Keratinocyte (primary cell): ENCODE data around the gene LIPJ. TPM values are rescaled to one million over a fixed set of nuclear protein-coding genes. Genes with fewer than 3 reads are reported as not detected.

ENCODE experiments used
- DNase-seq: peaks from one replicate; pipeline ENCODE4 v3.0.0-alpha.2; 2011; ENCODE audit warnings: low read depth, missing footprints, low spot score
- FAIRE-seq: peaks from 2 replicates; lab custom pipeline; 2011; peaks lifted over from hg19 to GRCh38; lab: Jason Lieb, UNC
- H2AFZ ChIP-seq: 2 replicates; pipeline ENCODE4 v1.6.0; 2012; ENCODE audit warnings: low read length, control low read depth, inconsistent platforms; ENCODE audit not compliant: control insufficient read depth
- H3K27ac ChIP-seq: 2 replicates; pipeline ENCODE4 v1.5.1; 2011; ENCODE audit warnings: low read length; ENCODE audit not compliant: control insufficient read depth, insufficient read depth
- H3K27me3 ChIP-seq: 3 replicates; pipeline ENCODE4 v1.6.0; 2011; ENCODE audit warnings: low read length; ENCODE audit not compliant: control insufficient read depth, insufficient read depth; ENCODE audit errors: extremely low read depth
- H3K36me3 ChIP-seq, 2 experiments: 2 replicates in 1 of 2; 3 replicates in 1 of 2; pipeline ENCODE4 v1.5.1; 2011; ENCODE audit warnings: low read length in 2 of 2, mild to moderate bottlenecking in 1 of 2; ENCODE audit not compliant: control insufficient read depth in 2 of 2, insufficient read depth in 2 of 2; ENCODE audit errors: extremely low read depth in 1 of 2
- H3K4me1 ChIP-seq: 3 replicates; pipeline ENCODE4 v1.5.1; 2011; ENCODE audit warnings: low read length; ENCODE audit not compliant: control insufficient read depth, insufficient read depth; ENCODE audit errors: extremely low read depth
- H3K4me2 ChIP-seq: 3 replicates; pipeline ENCODE4 v1.6.0; 2011; ENCODE audit warnings: low read depth, low read length; ENCODE audit not compliant: control insufficient read depth, insufficient read depth; ENCODE audit errors: extremely low read depth
- H3K4me3 ChIP-seq, 3 experiments: fragments of 200-600 bp in 1 of 3; sonication (generic) in 1 of 3; 2 replicates in 2 of 3; 3 replicates in 1 of 3; pipeline ENCODE4 v1.5.1; 2011 to 2016; ENCODE audit warnings: low read length in 3 of 3, mild to moderate bottlenecking in 3 of 3, control low read depth in 2 of 3, inconsistent platforms in 1 of 3, low read depth in 1 of 3, mixed read lengths in 1 of 3, mixed run types in 1 of 3, moderate library complexity in 1 of 3; ENCODE audit not compliant: control insufficient read depth in 2 of 3, insufficient read depth in 2 of 3; ENCODE audit errors: extremely low read depth in 1 of 3
- H3K79me2 ChIP-seq: 2 replicates; pipeline ENCODE4 v1.6.0; 2012; ENCODE audit warnings: low read length; ENCODE audit not compliant: control insufficient read depth, insufficient read depth
- H3K9ac ChIP-seq: 3 replicates; pipeline ENCODE4 v1.6.0; 2011; ENCODE audit warnings: low read length; ENCODE audit not compliant: control insufficient read depth, insufficient read depth; ENCODE audit errors: extremely low read depth
- H3K9me1 ChIP-seq: 3 replicates; pipeline ENCODE4 v1.6.0; 2011; ENCODE audit warnings: low read length; ENCODE audit not compliant: control insufficient read depth, insufficient read depth; ENCODE audit errors: extremely low read depth
- H3K9me3 ChIP-seq: 2 replicates; pipeline ENCODE4 v1.5.1; 2012; ENCODE audit warnings: low read depth, low read length; ENCODE audit not compliant: control insufficient read depth
- H4K20me1 ChIP-seq: 3 replicates; pipeline ENCODE4 v1.6.0; 2011; ENCODE audit warnings: low read length; ENCODE audit not compliant: control insufficient read depth, insufficient read depth; ENCODE audit errors: extremely low read depth
- EZH2 ChIP-seq: IDR thresholded peaks from one replicate; pipeline ENCODE4 v1.6.1; 2012; ENCODE audit warnings: inconsistent platforms, mild to moderate bottlenecking, low read length, moderate library complexity
- dilution Hi-C: fragments of 300-500 bp; cut with MboI; formaldehyde crosslinking; loops from one replicate; pipeline ENCODE4 v1.7.0; 2020; ENCODE audit warnings: low sequenced_read_pairs; ENCODE audit not compliant: extremely low pct_ligation_motif_present
- polyA plus RNA-seq, 5 experiments: library from polyadenylated mRNA; depleted of rRNA in 3 of 5; stranded (reverse) in 3 of 5; stranded (forward) in 1 of 5; unstranded in 1 of 5; fragments of >200 nt; gene quantifications; 1 replicate in 1 of 5; 2 replicates in 3 of 5; 3 replicates in 1 of 5; pipeline versions ENCODE4 v1.2.1 to v1.2.3, GENCODE V29; 2011 to 2012; ENCODE audit warnings: missing spikeins in 2 of 5, low read depth in 1 of 5, low replicate concordance in 1 of 5
- TF ChIP-seq, protein P1 (sequence below), 3 experiments: IDR thresholded peaks in 1 of 3; conservative IDR thresholded peaks in 1 of 3; optimal IDR thresholded peaks in 1 of 3; 2 replicates in 2 of 3; 3 replicates in 1 of 3; pipeline versions ENCODE3 to v1.5.1; 2011; ENCODE audit warnings: low read length in 3 of 3, mild to moderate bottlenecking in 3 of 3, moderate library complexity in 2 of 3, control low read depth in 1 of 3, inconsistent platforms in 1 of 3; ENCODE audit not compliant: insufficient read depth in 2 of 3; ENCODE audit errors: extremely low read depth in 1 of 3

LIPJ gene
- polyA plus RNA-seq, 1 donor (not counting 4 experiments of a cell fraction or from before 2014, with no cell fraction given): 0.03 TPM

DNA sequence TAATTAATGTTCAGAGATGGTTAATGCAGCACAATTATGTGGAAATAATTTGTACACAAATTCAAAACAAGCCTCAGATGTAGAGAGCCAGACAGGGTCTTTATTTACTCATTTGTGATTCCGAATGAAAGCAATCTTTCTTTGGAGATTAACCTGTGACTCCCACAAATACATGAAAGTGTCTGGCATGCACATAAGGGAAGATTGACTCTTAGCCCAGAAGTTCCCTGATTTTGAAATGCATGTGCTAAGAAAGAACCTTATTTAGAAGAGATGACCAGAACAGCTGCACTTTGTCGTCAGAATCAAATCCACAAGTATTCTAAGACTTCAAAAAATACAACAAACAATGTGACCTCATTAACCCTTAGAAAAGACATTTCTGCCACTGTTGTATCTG is 48.5 kb upstream of the LIPJ start:
- no peak overlapping the region for H3K27ac ChIP-seq
- dilution Hi-C loops: no loop called here

DNA sequence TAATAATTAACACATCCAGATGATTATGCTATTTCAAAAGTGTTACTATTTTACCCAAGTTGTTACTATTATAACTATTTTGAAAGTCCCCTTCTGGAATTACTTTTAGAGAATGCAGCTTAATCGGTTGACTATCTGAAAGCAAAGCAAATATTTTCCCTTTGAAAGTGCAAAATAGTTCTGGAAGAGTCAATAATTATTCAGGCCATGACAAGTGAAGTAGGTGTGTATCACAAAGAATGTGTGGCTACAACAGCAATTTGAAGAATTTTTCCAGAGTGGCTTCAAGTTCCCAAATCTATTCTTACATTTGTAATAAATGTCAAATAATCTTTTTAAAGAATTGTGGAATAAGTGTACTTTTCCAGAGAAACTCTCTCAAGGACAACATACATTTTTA is 46.2 kb upstream of the LIPJ start:
- no peaks in the 10 kb centered on the region for H3K36me3 ChIP-seq
- H3K4me1 ChIP-seq: peaks cover 11% of the 10 kb centered on the region
- no peaks in the 10 kb centered on the region for H4K20me1 ChIP-seq
- no peak overlapping the region for H3K4me2 ChIP-seq
- H3K4me3 ChIP-seq: no peak overlapping the region
- H3K79me2 ChIP-seq: no peaks in the 10 kb centered on the region
- H3K9me3 ChIP-seq: no peaks in the 10 kb centered on the region
- H3K9ac ChIP-seq: no peak overlapping the region
- H2AFZ ChIP-seq: no peak overlapping the region
- no peak for FAIRE-seq
- no peak for DNase-seq
- H3K9me1 ChIP-seq: no peaks in the 10 kb centered on the region
- no peak for TF ChIP-seq EZH2
- TF ChIP-seq, protein P1, sequence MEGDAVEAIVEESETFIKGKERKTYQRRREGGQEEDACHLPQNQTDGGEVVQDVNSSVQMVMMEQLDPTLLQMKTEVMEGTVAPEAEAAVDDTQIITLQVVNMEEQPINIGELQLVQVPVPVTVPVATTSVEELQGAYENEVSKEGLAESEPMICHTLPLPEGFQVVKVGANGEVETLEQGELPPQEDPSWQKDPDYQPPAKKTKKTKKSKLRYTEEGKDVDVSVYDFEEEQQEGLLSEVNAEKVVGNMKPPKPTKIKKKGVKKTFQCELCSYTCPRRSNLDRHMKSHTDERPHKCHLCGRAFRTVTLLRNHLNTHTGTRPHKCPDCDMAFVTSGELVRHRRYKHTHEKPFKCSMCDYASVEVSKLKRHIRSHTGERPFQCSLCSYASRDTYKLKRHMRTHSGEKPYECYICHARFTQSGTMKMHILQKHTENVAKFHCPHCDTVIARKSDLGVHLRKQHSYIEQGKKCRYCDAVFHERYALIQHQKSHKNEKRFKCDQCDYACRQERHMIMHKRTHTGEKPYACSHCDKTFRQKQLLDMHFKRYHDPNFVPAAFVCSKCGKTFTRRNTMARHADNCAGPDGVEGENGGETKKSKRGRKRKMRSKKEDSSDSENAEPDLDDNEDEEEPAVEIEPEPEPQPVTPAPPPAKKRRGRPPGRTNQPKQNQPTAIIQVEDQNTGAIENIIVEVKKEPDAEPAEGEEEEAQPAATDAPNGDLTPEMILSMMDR (optimal IDR thresholded peaks at IDR 0.05 in 1 of 3, IDR thresholded peaks at IDR 0.05 in 1 of 3, conservative IDR thresholded peaks at IDR 0.05 in 1 of 3; ENCODE audit: extremely low read depth in 1 of 3, insufficient read depth in 2 of 3, low read length in 3 of 3): no peak
- dilution Hi-C loops: no loop called here
- H3K27ac ChIP-seq: no peak overlapping the region
- H3K27me3 ChIP-seq: no peaks in the 10 kb centered on the region

More for the DNA sequence above, 48.5 kb upstream of the LIPJ start:
- Histone ChIP-seq H3K9me3 (no peaks in the 10 kb centered on the region), H3K27me3 (no peaks in the 10 kb centered on the region), H3K79me2 (no peaks in the 10 kb centered on the region), H3K4me2 (no peak overlapping the region), H3K36me3 (no peaks in the 10 kb centered on the region), H3K9ac (no peak overlapping the region), H3K9me1 (no peaks in the 10 kb centered on the region), H3K4me1 (peaks cover 11% of the 10 kb centered on the region), H4K20me1 (no peaks in the 10 kb centered on the region), H3K4me3 (no peak overlapping the region), H2AFZ (no peak overlapping the region)
- FAIRE-seq: no peak
- DNase-seq: no peak
- TF ChIP-seq, protein P1 (optimal IDR thresholded peaks at IDR 0.05 in 1 of 3, IDR thresholded peaks at IDR 0.05 in 1 of 3, conservative IDR thresholded peaks at IDR 0.05 in 1 of 3; ENCODE audit: extremely low read depth in 1 of 3, insufficient read depth in 2 of 3, low read length in 3 of 3): no peak
- no peak for TF ChIP-seq EZH2
